Testis (tissue), 3 donors: ENCODE results near the gene KERA. TPM values are rescaled to one million over a fixed set of nuclear protein-coding genes. Genes with fewer than 3 reads are reported as not detected.
A peak's percentile ranks its signal among the peaks of the same experiment; 100 is the strongest.
"Not testable (repeated sequence)": the region's sequence is repeated elsewhere in the genome, so short reads cannot be mapped to it uniquely, and the experiment has no call there.

Experiments
- DNase-seq: peaks from one replicate; pipeline ENCODE4 v3.0.0-alpha.2; 2019
- H3K27ac ChIP-seq, 2 donors: fragments of 200-600 bp; sonication (generic); one replicate each; pipeline ENCODE4 v1.5.1; 2019
- H3K27me3 ChIP-seq: fragments of 200-600 bp; sonication (generic); one replicate; pipeline ENCODE4 v1.5.1; 2019
- H3K36me3 ChIP-seq: fragments of 200-600 bp; sonication (generic); one replicate; pipeline ENCODE4 v1.5.1; 2017; ENCODE audit warnings: low read depth; ENCODE audit errors: missing control alignments
- H3K4me1 ChIP-seq: fragments of 200-600 bp; sonication (generic); one replicate; pipeline ENCODE4 v1.5.1; 2019
- H3K4me3 ChIP-seq, 2 donors: fragments of 200-600 bp; sonication (generic); one replicate each; pipeline ENCODE4 v1.5.1; 2017 to 2019
- H3K9me3 ChIP-seq: fragments of 200-600 bp; sonication (generic); one replicate; pipeline ENCODE4 v1.5.1; 2017
- POLR2A ChIP-seq: fragments of 450-650 bp; IDR thresholded peaks from one replicate; pipeline ENCODE4 v1.6.1; 2017; ENCODE audit warnings: antibody characterized with exemption, mild to moderate bottlenecking, moderate library complexity
- WGBS, 2 donors: methylation state at CpG; one replicate each; pipeline ENCODE4 v1.1.5; 2018; 5-methylcytosine and 5-hydroxymethylcytosine counted together
- intact Hi-C: fragments of 100-400 bp; cut with DNase I; formaldehyde crosslinking; loops from one replicate; pipeline ENCODE4 v1.15.1; 2023; ENCODE audit warnings: low total_unique reads
- polyA plus RNA-seq: library from polyadenylated mRNA; stranded (reverse); fragments of 350-450 nt; fragmentation: Illumina TruSeq; extraction: RNeasy Lipid Tissue Mini Kit (QIAGEN cat#74804); gene quantifications from one replicate; pipeline ENCODE4 v1.2.3, GENCODE V29; 2014; ENCODE audit warnings: low read depth, low replicate concordance; ENCODE audit not compliant: insufficient read depth
- total RNA-seq, 2 donors: library from RNA; depleted of rRNA; stranded (reverse); fragments of >200 nt; gene quantifications; one replicate each; pipeline ENCODE4 v1.2.3, GENCODE V29; 2016
- TF ChIP-seq, protein P1 (sequence below), 3 experiments: fragments of 450-650 bp in 2 of 3; fragments of 200-600 bp in 1 of 3; sonication (generic) in 1 of 3; IDR thresholded peaks; one replicate each; pipeline ENCODE4 v1.5.1; 2016 to 2019; ENCODE audit warnings: antibody characterized with exemption in 3 of 3, mild to moderate bottlenecking in 2 of 3, moderate library complexity in 1 of 3

The KERA gene
- total and polyA plus RNA-seq, 3 donors from 2014 or later: 0.24 TPM; not detected in 2

DNA sequence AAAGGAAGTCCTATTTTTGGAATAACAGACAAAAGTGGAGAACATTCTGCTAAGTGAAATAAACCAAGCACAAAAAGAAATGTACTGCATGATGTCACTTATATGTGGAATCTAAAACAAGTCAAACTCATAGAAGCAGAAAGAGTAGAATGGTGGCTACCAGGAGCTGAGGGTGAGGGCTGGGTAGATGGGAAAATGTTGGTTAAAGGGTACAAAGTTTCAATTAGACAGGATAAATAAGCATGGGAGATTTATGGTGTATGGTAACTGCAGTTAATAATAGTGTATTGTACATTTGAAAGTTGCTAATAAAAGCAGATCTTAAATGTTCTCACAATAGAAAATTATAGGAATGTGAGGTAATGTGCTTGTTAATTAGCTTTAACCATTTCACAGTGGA is 40.6 kb upstream of the KERA start:
- no peaks in the 10 kb centered on the region for H3K9me3 ChIP-seq
- DNase-seq: no peak
- H3K4me3 ChIP-seq: no peak overlapping the region
- H3K27ac ChIP-seq: peak overlapping the region in 1 of 2 donors; percentile 51
- peaks cover 7% of the 10 kb centered on the region for H3K4me1 ChIP-seq
- no peaks in the 10 kb centered on the region for H3K36me3 ChIP-seq
- intact Hi-C loops: no loop called here
- no peak for TF ChIP-seq POLR2A
- TF ChIP-seq, protein P1, sequence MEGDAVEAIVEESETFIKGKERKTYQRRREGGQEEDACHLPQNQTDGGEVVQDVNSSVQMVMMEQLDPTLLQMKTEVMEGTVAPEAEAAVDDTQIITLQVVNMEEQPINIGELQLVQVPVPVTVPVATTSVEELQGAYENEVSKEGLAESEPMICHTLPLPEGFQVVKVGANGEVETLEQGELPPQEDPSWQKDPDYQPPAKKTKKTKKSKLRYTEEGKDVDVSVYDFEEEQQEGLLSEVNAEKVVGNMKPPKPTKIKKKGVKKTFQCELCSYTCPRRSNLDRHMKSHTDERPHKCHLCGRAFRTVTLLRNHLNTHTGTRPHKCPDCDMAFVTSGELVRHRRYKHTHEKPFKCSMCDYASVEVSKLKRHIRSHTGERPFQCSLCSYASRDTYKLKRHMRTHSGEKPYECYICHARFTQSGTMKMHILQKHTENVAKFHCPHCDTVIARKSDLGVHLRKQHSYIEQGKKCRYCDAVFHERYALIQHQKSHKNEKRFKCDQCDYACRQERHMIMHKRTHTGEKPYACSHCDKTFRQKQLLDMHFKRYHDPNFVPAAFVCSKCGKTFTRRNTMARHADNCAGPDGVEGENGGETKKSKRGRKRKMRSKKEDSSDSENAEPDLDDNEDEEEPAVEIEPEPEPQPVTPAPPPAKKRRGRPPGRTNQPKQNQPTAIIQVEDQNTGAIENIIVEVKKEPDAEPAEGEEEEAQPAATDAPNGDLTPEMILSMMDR (IDR thresholded peaks at IDR 0.05): no peak
- H3K27me3 ChIP-seq: no peaks in the 10 kb centered on the region

DNA sequence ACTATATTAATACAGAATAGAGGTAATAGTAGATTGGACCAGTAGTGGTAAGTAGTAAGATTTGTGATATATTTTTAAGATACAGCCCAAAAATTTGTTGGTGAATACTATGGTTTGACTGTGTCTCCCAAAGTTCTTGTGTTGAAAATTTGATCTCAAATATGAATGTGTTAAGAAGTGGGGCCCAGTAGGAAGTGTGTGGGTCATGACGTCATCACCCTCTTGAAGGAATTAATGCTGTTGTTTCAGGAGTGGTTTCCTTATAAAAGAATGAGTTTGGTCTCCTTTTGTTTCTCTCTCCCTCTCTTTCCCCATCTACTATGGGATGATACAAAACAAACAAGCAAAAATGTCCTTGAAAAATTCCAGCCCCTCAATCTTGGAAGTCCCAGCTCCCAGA is 37.1 kb upstream of the KERA start:
- Histone ChIP-seq H3K27me3 (no peaks in the 10 kb centered on the region), H3K36me3 (no peaks in the 10 kb centered on the region), H3K27ac (no peak overlapping the region), H3K4me3 (no peak overlapping the region), H3K4me1 (peaks cover 7% of the 10 kb centered on the region), H3K9me3 (no peaks in the 10 kb centered on the region)
- intact Hi-C loops: no loop called here
- TF ChIP-seq, protein P1 (IDR thresholded peaks at IDR 0.05): no peak
- TF ChIP-seq POLR2A: no peak
- DNase-seq: no peak
- 68 to 73% methylated on average over 1 of the region's 1 CpG for WGBS, 2 donors

DNA sequence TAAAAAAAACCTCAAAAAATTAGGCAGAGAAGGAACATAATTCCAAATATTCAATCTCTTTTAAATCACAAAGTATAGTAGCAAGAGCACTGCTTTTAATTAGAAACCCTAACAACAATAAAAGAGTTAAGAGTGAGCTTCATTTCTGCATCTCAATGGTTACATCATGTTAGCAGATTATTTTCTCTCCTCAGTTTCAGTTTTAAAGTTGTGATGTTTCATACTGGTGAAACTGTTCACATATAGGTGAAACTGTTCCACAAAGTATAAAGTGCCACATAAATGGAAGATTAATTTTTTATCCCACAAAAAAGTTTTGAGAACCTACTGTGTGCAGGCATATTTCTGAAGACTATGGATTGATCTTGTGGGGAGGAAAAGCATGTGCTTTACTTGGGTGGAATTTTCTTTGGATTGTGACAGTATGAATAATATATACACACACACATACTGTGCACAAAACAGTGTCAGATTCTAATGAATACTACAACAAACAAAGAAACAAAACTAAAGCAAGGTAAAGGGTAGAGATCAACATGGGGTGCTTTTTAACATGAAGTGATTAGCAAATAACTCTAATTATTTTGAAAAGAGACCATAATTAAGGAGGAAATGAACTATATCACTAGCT is 36.3 kb upstream of the KERA start:
- intact Hi-C loops: no loop called here
- H3K9me3 ChIP-seq: no peaks in the 10 kb centered on the region
- peaks cover 5% of the 10 kb centered on the region for H3K4me1 ChIP-seq
- no peak for TF ChIP-seq POLR2A
- no peak overlapping the region for H3K27ac ChIP-seq
- no peak for DNase-seq
- no peaks in the 10 kb centered on the region for H3K27me3 ChIP-seq
- no peaks in the 10 kb centered on the region for H3K36me3 ChIP-seq
- H3K4me3 ChIP-seq: no peak overlapping the region

DNA sequence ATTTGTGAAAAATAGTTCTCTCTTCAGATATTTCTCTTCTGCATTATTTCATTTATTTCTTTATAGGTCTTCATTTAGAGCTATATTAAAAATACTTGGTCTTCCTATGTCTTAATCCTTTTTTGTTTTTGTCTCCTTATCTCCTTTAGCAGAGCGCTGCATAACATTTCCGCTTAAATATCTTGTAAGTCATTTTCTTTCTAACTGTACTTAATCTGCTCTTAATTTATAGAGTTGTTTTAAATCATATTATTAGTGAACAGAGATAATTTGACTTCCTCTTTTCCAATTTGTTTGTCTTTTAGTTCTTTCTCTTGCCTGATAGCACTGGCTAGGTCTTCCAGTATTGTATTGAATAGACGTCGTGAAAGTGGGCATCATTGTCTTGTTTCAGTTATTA is 35.5 kb upstream of the KERA start:
- intact Hi-C loops: no loop called here
- Histone ChIP-seq H3K27ac (no peak overlapping the region), H3K4me3 (no peak overlapping the region), H3K27me3 (no peaks in the 10 kb centered on the region), H3K9me3 (no peaks in the 10 kb centered on the region), H3K36me3 (no peaks in the 10 kb centered on the region), H3K4me1 (peaks cover 2% of the 10 kb centered on the region)
- TF ChIP-seq, protein P1 (IDR thresholded peaks at IDR 0.05): no peak
- TF ChIP-seq POLR2A: no peak
- 71 to 79% methylated on average over 4 of the region's 4 CpGs for WGBS, 2 donors
- DNase-seq: no peak

DNA sequence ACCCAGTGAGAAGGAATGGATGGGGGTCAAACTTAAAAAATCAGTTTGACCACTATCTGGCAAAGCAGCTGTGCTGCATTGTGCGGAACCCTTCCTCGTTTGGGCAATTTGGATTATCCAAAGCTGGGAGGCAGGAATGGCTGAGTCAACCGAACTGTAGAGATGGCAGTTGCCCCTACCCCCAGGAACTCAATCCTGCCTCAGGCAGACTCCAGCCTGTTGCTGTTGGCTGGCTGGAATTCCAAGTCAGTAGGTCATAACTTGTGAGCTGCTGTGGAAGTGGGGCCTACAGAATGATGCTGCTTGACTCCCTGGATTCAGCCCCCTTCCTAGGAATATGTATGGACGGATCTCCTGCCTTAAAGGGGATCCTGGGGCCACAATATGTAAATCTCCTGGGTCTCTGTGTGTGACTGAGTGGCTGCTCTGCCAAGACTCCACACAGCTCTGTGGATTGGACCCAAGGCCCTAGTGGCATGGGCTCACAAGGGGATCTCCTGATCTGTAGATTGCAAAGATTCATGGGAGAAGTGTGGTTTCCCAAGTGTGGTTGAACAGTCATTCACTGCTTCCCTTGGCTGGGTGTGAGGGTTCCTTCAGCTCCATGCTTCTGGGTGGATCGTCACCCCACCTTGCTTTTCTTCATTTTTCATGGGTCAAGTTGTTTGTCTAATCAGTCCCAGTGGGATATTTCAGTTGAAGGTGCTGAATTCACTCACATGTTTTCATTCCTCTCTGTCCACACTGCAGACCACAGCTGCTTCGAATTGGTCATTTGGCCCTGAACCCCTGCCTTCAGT is 34.3 kb upstream of the KERA start:
- TF ChIP-seq POLR2A: no peak
- TF ChIP-seq, protein P1 (IDR thresholded peaks at IDR 0.05): no peak
- Histone ChIP-seq H3K4me3 (no peak overlapping the region), H3K36me3 (no peaks in the 10 kb centered on the region), H3K9me3 (no peaks in the 10 kb centered on the region), H3K4me1 (peaks cover 2% of the 10 kb centered on the region), H3K27ac (no peak overlapping the region), H3K27me3 (no peaks in the 10 kb centered on the region)
- WGBS, 2 donors: 76 to 91% methylated on average over 5 to 6 of the region's 6 CpGs
- DNase-seq: no peak
- intact Hi-C loops: no loop called here

DNA sequence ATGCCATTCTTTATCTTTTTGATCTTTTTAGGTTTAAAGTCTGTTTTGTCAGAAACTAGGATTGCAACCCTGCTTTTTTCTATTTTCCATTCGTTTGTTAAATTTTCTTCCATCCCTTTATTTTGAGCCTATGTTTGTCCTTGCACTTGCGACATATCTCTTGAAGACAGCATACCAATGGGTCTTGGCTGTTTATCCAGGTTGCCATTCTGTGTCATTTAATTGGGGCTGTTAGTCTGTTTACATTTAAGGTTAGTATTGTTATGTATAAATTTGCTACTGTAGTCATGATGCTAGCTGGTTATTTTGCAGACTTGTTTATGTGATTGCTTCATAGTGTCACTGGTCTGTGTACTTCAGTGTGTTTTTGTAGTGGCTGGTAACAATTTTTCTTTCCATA is 32.1 kb upstream of the KERA start:
- H3K9me3 ChIP-seq, H3K4me3 ChIP-seq, DNase-seq, H3K27me3 ChIP-seq, H3K4me1 ChIP-seq, H3K27ac ChIP-seq, intact Hi-C loops, H3K36me3 ChIP-seq: not testable (repeated sequence)
- WGBS, 2 donors: 81 to 91% methylated on average over 2 of the region's 2 CpGs
